NCI-H1417 treated with DMSO at 0.1 percent for 48 hours (cell line): ENCODE measurements around the gene LYSMD3.
"Not testable (repeated sequence)": the region's sequence is repeated elsewhere in the genome, so short reads cannot be mapped to it uniquely, and the experiment has no call there.

Experiments used
- DNase-seq: peaks from one replicate; lab custom pipeline; 2025; lab: John Stamatoyannopoulos, UW

LYSMD3 gene

GRCh38 chr5:90529194-90529938, at the start of gene LYSMD3:
TSS of gene LYSMD3 (minus strand) at chr5:90529584. CDS start at chr5:90525289, 4,295 bp downstream.
- peak; percentile 38 for DNase-seq

- not testable (repeated sequence) for DNase-seq
Measured at GRCh38 chr5:90576566-90576965, 47.2 kb upstream of the LYSMD3 start.

GRCh38 chr5:90575712-90576111, 46.3 kb upstream of the LYSMD3 start:
- DNase-seq = no peak

- no peak for DNase-seq
Measured at GRCh38 chr5:90571147-90571773, 41.9 kb upstream of the LYSMD3 start.

- no peak for DNase-seq
Measured at GRCh38 chr5:90570034-90570433, 40.6 kb upstream of the LYSMD3 start.

- DNase-seq = no peak
Measured at GRCh38 chr5:90569084-90569483, 39.7 kb upstream of the LYSMD3 start.

GRCh38 chr5:90565491-90565890, 36.1 kb upstream of the LYSMD3 start:
- DNase-seq = no peak

GRCh38 chr5:90563108-90563507, 33.7 kb upstream of the LYSMD3 start:
- no peak for DNase-seq

- DNase-seq = no peak
Measured at GRCh38 chr5:90562341-90562740, 33.0 kb upstream of the LYSMD3 start.

GRCh38 chr5:90561766-90562165, 32.4 kb upstream of the LYSMD3 start:
- DNase-seq = no peak

GRCh38 chr5:90560771-90561170, 31.4 kb upstream of the LYSMD3 start:
- no peak for DNase-seq

GRCh38 chr5:90558344-90559192, 29.2 kb upstream of the LYSMD3 start, which contains the start of gene ADGRV1:
TSS of gene ADGRV1 (plus strand) at chr5:90558797. CDS start at chr5:90558896, 99 bp downstream.
- no peak for DNase-seq

GRCh38 chr5:90557871-90558270, 28.5 kb upstream of the LYSMD3 start:
- no peak for DNase-seq

- DNase-seq = no peak
Measured at GRCh38 chr5:90557391-90557790, 28.0 kb upstream of the LYSMD3 start.

- DNase-seq = no peak
Measured at GRCh38 chr5:90555666-90556065, 26.3 kb upstream of the LYSMD3 start.

GRCh38 chr5:90554358-90555006, 25.1 kb upstream of the LYSMD3 start:
- DNase-seq = no peak

GRCh38 chr5:90553711-90554110, 24.3 kb upstream of the LYSMD3 start:
- no peak for DNase-seq

- no peak for DNase-seq
Measured at GRCh38 chr5:90551376-90551775, 22.0 kb upstream of the LYSMD3 start.

GRCh38 chr5:90550963-90551362, 21.6 kb upstream of the LYSMD3 start:
- DNase-seq = no peak

- no peak for DNase-seq
Measured at GRCh38 chr5:90549729-90550275, 20.4 kb upstream of the LYSMD3 start.

- DNase-seq = no peak
Measured at GRCh38 chr5:90549223-90549622, 19.8 kb upstream of the LYSMD3 start.

GRCh38 chr5:90548069-90548593, 18.7 kb upstream of the LYSMD3 start:
- peak; percentile 58 for DNase-seq
